GM12878 (cell line): ENCODE measurements around the gene B3GALT4. TPM values are rescaled to one million over a fixed set of nuclear protein-coding genes. Genes with fewer than 3 reads are reported as not detected.

Experiments
- BMI1 ChIP-seq: fragments of 450-650 bp; IDR thresholded peaks from 2 replicates; pipeline ENCODE4 v1.6.1; 2016; ENCODE audit warnings: mild to moderate bottlenecking, moderate library complexity, borderline replicate concordance
- CBX5 ChIP-seq: sonication (generic); IDR thresholded peaks from 2 replicates; pipeline ENCODE4 v1.6.1; 2016; ENCODE audit warnings: low read depth, moderate library complexity, mild to moderate bottlenecking, inconsistent platforms
- CEBPZ ChIP-seq: fragments of 150-350 bp; IDR thresholded peaks from 2 replicates; pipeline ENCODE4 v1.6.1; 2016; ENCODE audit warnings: low read depth, low read length
- FOXK2 ChIP-seq: fragments of 450-650 bp; IDR thresholded peaks from 2 replicates; pipeline ENCODE4 v1.6.1; 2017; ENCODE audit warnings: mild to moderate bottlenecking, moderate library complexity
- IKZF2 ChIP-seq, 2 experiments: fragments of 450-650 bp; IDR thresholded peaks; 2 replicates each; pipeline ENCODE4 v1.6.1; 2017; ENCODE audit warnings: mild to moderate bottlenecking in 2 of 2, moderate library complexity in 2 of 2
- JUND ChIP-seq: IDR thresholded peaks from 2 replicates; pipeline ENCODE4 v1.6.1; 2012; ENCODE audit warnings: low read depth, mild to moderate bottlenecking, low read length, improper control_type of control experiment, moderate library complexity
- KLF5 ChIP-seq: fragments of 450-650 bp; IDR thresholded peaks from 2 replicates; pipeline ENCODE4 v1.6.1; 2014; ENCODE audit warnings: mild to moderate bottlenecking; ENCODE audit not compliant: partially characterized antibody
- LARP7 ChIP-seq: fragments of 450-650 bp; IDR thresholded peaks from 2 replicates; pipeline ENCODE4 v1.6.1; 2017; ENCODE audit warnings: mild to moderate bottlenecking
- MTA3 ChIP-seq: IDR thresholded peaks from 2 replicates; pipeline ENCODE4 v1.6.1; 2012; ENCODE audit warnings: low read length, inconsistent platforms, borderline replicate concordance
- NR2F1 ChIP-seq: fragments of 450-650 bp; conservative IDR thresholded peaks from 2 replicates; pipeline ENCODE4 v1.6.1; 2017; ENCODE audit warnings: mild to moderate bottlenecking
- PML ChIP-seq: IDR thresholded peaks from 2 replicates; pipeline ENCODE4 v1.6.1; 2012; ENCODE audit warnings: low read length, inconsistent platforms
- RBBP5 ChIP-seq: fragments of 200-600 bp; sonication (generic); conservative IDR thresholded peaks from 2 replicates; pipeline ENCODE4 v1.6.1; 2016
- RELA ChIP-seq: fragments of 450-650 bp; IDR thresholded peaks from 2 replicates; pipeline ENCODE4 v1.8.0; 2014; ENCODE audit warnings: borderline replicate concordance; ENCODE audit not compliant: partially characterized antibody
- RELB ChIP-seq: fragments of 450-650 bp; IDR thresholded peaks from 2 replicates; pipeline ENCODE4 v1.6.1; 2017; ENCODE audit warnings: low read depth, mild to moderate bottlenecking, moderate library complexity
- REST ChIP-seq: IDR thresholded peaks from 2 replicates; pipeline ENCODE4 v1.6.1; 2012; ENCODE audit warnings: mild to moderate bottlenecking, low read depth, low read length
- TCF7 ChIP-seq: IDR thresholded peaks from 2 replicates; pipeline ENCODE4 v1.6.1; 2014; ENCODE audit warnings: antibody characterized with exemption, borderline replicate concordance
- ZNF384 ChIP-seq: IDR thresholded peaks from 2 replicates; pipeline ENCODE4 v1.6.1; 2012; ENCODE audit warnings: low read depth, mild to moderate bottlenecking, low read length, improper control_type of control experiment, borderline replicate concordance
- ZZZ3 ChIP-seq: IDR thresholded peaks from 2 replicates; pipeline ENCODE4 v1.6.1; 2011; ENCODE audit warnings: low read depth; ENCODE audit not compliant: control insufficient read depth, insufficient read length
- polyA plus RNA-seq, 11 experiments: library from polyadenylated mRNA; depleted of rRNA in 4 of 11; unstranded in 6 of 11; stranded (reverse) in 5 of 11; fragments of >200 nt; fragmentation: Nextera tagmentation in 4 of 11; fragmentation: Illumina TruSeq in 1 of 11; extraction: Ambion mirVana in 4 of 11; extraction: Trizol in 1 of 11; gene quantifications; 1 replicate in 1 of 11; 2 replicates in 10 of 11; pipeline versions ENCODE4 v1.2.1 to v1.2.3, GENCODE V29; 2011 to 2016; ENCODE audit warnings: inconsistent platforms in 2 of 11, missing spikeins in 2 of 11, low read depth in 1 of 11
- total RNA-seq, 4 experiments: library from RNA; depleted of rRNA in 3 of 4; stranded (reverse); fragments of >200 nt in 3 of 4; fragmentation: Illumina TruSeq in 1 of 4; extraction: Trizol in 1 of 4; gene quantifications; 2 replicates each; pipeline versions ENCODE4 v1.2.1 to v1.2.3, GENCODE V29; 2013 to 2021
- TF ChIP-seq, protein P1 (sequence below): IDR thresholded peaks from 2 replicates; pipeline ENCODE4 v1.6.1; 2011; ENCODE audit warnings: low read depth, low read length, improper control_type of control experiment, borderline replicate concordance
- TF ChIP-seq, protein P2 (sequence below): IDR thresholded peaks from 2 replicates; pipeline ENCODE4 v1.6.1; 2011; ENCODE audit warnings: borderline replicate concordance, low read depth, mild to moderate bottlenecking, moderate library complexity, mixed read lengths, low read length; ENCODE audit not compliant: insufficient read depth; ENCODE audit errors: extremely low read length

Gene B3GALT4
- total and polyA plus RNA-seq, 10 of the 15 experiments (the other 5 are each of a cell fraction or from before 2014, with no cell fraction given) = 0.27 to 8.2 (median 2.6) TPM

- TF ChIP-seq JUND = no peak
- no peak for TF ChIP-seq REST
- TF ChIP-seq, protein P1, sequence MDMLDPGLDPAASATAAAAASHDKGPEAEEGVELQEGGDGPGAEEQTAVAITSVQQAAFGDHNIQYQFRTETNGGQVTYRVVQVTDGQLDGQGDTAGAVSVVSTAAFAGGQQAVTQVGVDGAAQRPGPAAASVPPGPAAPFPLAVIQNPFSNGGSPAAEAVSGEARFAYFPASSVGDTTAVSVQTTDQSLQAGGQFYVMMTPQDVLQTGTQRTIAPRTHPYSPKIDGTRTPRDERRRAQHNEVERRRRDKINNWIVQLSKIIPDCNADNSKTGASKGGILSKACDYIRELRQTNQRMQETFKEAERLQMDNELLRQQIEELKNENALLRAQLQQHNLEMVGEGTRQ = no peak
- TF ChIP-seq, protein P2, sequence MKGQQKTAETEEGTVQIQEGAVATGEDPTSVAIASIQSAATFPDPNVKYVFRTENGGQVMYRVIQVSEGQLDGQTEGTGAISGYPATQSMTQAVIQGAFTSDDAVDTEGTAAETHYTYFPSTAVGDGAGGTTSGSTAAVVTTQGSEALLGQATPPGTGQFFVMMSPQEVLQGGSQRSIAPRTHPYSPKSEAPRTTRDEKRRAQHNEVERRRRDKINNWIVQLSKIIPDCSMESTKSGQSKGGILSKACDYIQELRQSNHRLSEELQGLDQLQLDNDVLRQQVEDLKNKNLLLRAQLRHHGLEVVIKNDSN = no peak
- TF ChIP-seq MTA3 = peak; percentile 35; the same call in 1 of the 2 replicates
- no peak for TF ChIP-seq CEBPZ
- TF ChIP-seq RELB = peak; percentile 91
- TF ChIP-seq NR2F1 = peak; percentile 21
- TF ChIP-seq LARP7 = peak; percentile 91
- no peak; a peak in 1 of 4 replicates for TF ChIP-seq IKZF2 (IDR thresholded peaks at IDR 0.05)
- no peak for TF ChIP-seq TCF7
- peak; percentile 97 for TF ChIP-seq RELA
- peak; percentile 82; the same call in 1 of the 2 replicates for TF ChIP-seq PML
- no peak for TF ChIP-seq CBX5
- no peak for TF ChIP-seq FOXK2
- TF ChIP-seq ZZZ3 = no peak
- TF ChIP-seq KLF5 = peak; percentile 40
- TF ChIP-seq RBBP5 = no peak
- TF ChIP-seq ZNF384 = 0 out of 2 replicates have a peak, but pooled peaks have one; percentile 20
- TF ChIP-seq BMI1 = no peak
Measured at GRCh38 chr6:33313709-33314514, 37.0 kb downstream of the B3GALT4 start, which contains the start of gene TAPBP (continued).
